HG03460 (cell line): ENCODE data around the gene SKOR2.
A peak's percentile ranks its signal among the peaks of the same experiment; 100 is the strongest.
"Not testable (repeated sequence)": the region's sequence is repeated elsewhere in the genome, so short reads cannot be mapped to it uniquely, and the experiment has no call there.

Source experiments
- ATAC-seq: cut with Tn5 transposase; IDR thresholded peaks from one replicate; pipeline ENCODE4 v1.9.1; 2021; ENCODE audit not compliant: unreplicated experiment

SKOR2 gene

GRCh38 chr18:47203626-47204464 lies 47.6 kb downstream of the SKOR2 start:
- no peak for ATAC-seq

GRCh38 chr18:47195961-47196360 lies 55.5 kb downstream of the SKOR2 start:
- ATAC-seq: not testable (repeated sequence)

- no peak for ATAC-seq
These were observed 59.5 kb downstream of the SKOR2 start for GRCh38 chr18:47191961-47192360.

- ATAC-seq: no peak
These were observed 63.7 kb downstream of the SKOR2 start for GRCh38 chr18:47187721-47188120.

DNA sequence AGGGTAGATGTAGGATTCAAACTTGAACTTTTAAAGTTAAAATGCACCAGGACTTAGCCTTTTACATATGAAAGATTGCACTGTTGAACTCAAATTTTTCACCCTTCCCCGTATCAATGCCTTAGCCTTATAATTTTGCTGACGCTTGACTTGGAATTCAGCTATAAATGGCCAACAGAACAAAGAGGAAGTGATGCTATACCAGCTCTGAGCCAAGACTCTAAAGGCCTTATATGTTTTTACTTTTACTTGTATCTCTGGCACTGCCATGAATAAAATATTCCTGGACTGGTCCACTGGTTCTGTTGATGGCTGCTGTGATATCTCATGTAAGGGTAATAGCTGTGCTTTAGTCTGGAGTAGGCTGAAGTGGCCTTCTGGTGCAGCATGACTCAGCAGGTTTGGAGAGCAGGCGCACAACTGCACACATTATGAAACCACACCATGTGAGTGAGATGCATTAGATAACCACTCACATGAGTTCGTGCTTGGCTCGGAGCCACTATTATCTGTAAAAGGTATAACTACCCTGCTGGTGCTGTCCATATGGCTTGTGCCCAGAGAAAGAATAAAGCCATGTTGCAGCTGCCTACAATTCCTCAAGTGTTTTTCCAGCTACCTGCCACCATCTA lies 66.9 kb downstream of the SKOR2 start:
- no peak for ATAC-seq

DNA sequence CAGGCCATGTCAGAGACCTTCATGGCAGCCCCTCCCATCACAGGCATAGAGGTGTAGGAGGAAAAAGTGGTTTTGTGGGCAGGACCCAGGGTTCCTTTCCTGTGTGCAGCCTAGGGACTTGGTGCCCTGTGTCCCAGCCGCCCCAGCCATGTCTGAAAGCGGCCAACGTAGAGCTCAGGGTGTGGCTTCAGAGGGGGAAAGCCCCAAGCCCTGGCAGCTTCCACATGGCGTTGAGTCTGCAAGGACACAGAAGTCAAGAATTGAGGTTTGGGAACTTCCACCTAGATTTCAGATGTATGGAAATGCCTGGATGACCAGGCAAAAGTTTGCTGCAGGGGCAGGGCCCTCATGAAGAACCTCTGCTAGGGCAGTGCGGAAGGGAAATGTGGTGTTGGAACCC lies 69.3 kb downstream of the SKOR2 start:
- not testable (repeated sequence) for ATAC-seq

DNA sequence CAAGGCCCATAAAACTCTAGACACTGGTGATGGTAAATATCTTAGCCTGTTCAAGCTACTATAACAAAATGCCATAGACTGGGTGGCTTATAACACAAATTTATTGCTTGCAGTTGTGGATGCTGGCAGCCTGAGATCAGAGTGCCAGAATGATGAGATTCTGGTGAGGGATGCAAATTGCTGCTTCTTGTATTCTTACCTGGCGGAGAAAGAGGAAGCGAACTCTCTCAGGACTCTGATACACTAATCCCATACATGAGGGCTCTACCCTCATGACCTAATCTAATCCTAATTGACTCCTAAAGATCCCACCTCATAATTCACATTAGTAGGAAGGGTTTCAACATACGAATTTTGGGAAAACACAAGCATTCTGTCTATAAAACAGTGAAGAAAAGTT lies 70.7 kb downstream of the SKOR2 start:
- ATAC-seq: no peak

DNA sequence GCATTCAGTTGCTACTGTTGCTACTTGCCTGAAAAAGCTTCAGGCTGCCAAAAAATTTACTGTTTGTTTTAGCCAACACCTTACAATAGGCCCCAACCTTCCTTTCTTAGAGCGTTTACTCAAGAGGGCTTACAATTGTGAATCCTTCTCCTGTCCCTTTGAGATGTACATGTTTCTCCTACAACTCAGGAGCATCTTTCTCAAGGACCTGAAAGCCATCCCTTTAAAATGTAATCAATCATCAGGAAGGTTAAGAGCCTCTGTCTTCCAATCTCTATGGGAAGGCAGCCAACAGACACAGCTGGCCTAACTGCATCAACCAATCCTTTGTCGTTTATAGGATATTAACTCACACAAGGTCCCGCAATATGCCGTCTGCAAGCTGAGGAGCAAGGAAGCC lies 71.9 kb downstream of the SKOR2 start:
- no peak for ATAC-seq

- ATAC-seq: peak; percentile 88
These were observed 75.4 kb downstream of the SKOR2 start, which contains the start of gene IER3IP1 for GRCh38 chr18:47175898-47176575. TSS of gene IER3IP1 (minus strand) at chr18:47176364. CDS start at chr18:47176277, 87 bp downstream.

- no peak for ATAC-seq
These were observed 76.1 kb downstream of the SKOR2 start for GRCh38 chr18:47175283-47175897.

DNA sequence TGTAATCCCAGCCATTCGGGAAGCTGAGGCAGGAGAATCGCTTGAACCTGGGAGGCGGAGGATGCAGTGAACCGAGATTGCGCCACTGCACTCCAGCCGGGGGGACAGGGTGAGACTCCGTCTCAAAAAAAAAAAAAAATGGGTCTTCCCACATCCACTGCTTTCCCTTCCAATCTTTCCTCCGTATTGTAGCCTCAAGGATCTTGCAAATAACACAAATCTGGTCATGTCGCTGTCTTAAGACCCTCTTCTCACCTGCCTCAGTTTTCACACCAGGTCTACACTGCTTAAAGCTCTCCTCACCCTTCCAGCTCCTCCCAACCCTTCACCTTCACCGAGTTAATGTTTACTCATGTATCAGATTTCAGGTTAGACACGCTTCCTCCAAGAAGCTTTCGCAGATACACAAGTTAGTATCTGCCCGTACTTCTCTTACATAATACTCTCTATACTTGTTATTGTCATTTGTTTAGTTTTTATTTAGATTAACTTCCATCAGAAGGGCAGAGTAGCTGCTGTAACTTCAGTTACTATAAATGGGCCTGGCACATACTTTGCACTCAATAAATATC lies 76.8 kb downstream of the SKOR2 start:
- ATAC-seq: no peak

GRCh38 chr18:47172476-47172875 lies 79.0 kb downstream of the SKOR2 start:
- no peak for ATAC-seq

DNA sequence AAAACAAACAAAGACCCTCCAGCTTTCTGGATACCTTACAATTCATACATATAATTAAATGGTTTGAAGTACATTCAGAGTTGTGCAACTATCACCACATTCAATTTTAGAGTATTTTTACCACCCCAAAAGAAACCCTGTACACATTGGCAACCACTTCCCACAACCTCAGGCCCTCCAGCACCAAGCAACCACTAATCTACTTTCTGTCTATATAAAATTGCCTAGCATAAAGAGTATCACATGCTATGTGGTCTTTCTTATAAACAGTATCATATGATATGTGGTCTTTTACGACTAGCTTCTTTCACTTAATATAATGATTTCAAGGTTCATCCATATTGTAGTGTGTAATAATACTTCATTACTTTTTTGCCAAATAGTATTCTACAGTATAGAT lies 82.5 kb downstream of the SKOR2 start:
- ATAC-seq: no peak

- no peak for ATAC-seq
These were observed 83.0 kb downstream of the SKOR2 start for GRCh38 chr18:47168509-47168908.

GRCh38 chr18:47166294-47166693 lies 85.2 kb downstream of the SKOR2 start:
- ATAC-seq: no peak

DNA sequence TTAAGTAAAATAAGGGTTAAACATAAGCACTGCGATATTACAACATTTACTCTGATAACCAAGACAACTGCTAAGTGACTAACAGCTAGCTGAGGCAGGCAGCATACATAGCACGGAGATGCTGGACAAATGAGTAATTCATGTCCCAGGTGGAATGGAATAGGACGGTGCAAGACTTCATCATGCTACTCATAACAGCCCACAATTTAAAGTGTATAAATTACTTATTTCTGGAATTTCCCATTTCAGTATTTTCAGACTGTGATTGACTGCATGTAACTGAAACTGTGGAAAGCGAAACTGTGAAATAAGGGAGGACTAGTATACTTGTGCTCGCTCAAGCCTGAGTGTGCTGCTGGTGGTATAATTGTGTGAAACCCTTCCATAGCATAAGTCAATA lies 88.2 kb downstream of the SKOR2 start:
- ATAC-seq: peak; percentile 83

DNA sequence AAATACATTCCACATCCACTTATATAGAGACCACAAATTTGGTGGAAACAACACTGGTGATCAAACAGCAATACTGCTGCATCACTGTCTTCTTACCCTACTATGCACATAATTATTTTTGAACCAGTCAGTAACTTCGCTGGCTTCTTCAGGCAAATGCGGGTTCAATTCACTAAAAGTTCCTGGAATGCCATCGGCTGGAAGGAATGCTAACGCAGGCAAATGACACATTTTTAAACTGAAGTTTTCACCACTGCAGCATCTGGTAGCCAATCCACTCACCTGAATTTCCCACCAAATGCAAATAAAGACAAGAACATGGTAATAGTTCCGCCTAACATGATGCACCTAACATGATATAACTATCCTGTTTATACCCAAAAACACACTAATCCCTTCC lies 91.2 kb downstream of the SKOR2 start:
- ATAC-seq: no peak

- ATAC-seq: not testable (repeated sequence)
These were observed 93.1 kb downstream of the SKOR2 start for GRCh38 chr18:47158404-47158803.
